ENCODE data around the gene SESN1.

DNA sequence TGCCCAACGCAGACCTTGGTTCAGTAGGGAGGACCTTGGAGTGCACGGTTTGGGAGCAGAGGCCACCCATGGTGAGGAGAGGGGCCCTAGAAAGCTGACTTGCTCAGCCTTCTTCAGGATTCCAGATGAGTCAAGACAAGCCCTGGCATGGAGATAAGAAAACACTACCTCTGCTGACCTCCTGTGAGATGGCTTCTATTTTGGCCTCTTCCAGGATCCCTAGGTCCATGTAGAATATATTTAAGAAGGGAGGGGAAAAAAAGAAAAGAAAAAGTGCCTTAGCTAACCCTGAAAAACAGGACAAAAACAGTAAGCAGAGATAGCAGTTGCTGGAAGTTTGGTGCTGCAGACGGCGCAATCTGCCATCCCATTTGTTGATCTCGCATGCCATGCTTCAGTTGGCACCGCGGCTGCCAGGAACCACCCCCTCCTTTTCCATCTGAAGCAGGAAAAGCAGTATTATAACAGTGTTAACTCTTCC, 146.4 kb downstream of the SESN1 start:
- TF ChIP-seq HDGF (IDR thresholded peaks at IDR 0.05; ENCODE audit: borderline replicate concordance) (no peak), FOXA1 (IDR thresholded peaks at IDR 0.05) (no peak), SP1 (IDR thresholded peaks at IDR 0.05) (no peak), BHLHE40 (IDR thresholded peaks at IDR 0.05; ENCODE audit: borderline replicate concordance) (no peak), FOXK2 (IDR thresholded peaks at IDR 0.05) (no peak), ELF4 (IDR thresholded peaks at IDR 0.05) (no peak), CTBP1 (IDR thresholded peaks at IDR 0.05; ENCODE audit: borderline replicate concordance) (no peak)
- TF ChIP-seq, protein P1, sequence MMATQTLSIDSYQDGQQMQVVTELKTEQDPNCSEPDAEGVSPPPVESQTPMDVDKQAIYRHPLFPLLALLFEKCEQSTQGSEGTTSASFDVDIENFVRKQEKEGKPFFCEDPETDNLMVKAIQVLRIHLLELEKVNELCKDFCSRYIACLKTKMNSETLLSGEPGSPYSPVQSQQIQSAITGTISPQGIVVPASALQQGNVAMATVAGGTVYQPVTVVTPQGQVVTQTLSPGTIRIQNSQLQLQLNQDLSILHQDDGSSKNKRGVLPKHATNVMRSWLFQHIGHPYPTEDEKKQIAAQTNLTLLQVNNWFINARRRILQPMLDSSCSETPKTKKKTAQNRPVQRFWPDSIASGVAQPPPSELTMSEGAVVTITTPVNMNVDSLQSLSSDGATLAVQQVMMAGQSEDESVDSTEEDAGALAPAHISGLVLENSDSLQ (IDR thresholded peaks at IDR 0.05), result no peak

Data from HEK293T (cell line).